Ishikawa (cell line): Measurements from ENCODE around the gene RBM10.

Experiments used
- CREB1 ChIP-seq: IDR thresholded peaks from 2 replicates; pipeline ENCODE4 v1.6.1; 2012; ENCODE audit warnings: low read depth
- EP300 ChIP-seq: IDR thresholded peaks from 2 replicates; pipeline ENCODE4 v1.6.1; 2012; ENCODE audit warnings: borderline replicate concordance
- NFIC ChIP-seq: IDR thresholded peaks from 2 replicates; pipeline ENCODE4 v1.6.1; 2012
- TAF1 ChIP-seq: IDR thresholded peaks from 2 replicates; pipeline ENCODE4 v1.6.1; 2012; ENCODE audit warnings: low read depth, mild to moderate bottlenecking
- TCF12 ChIP-seq: IDR thresholded peaks from 2 replicates; pipeline ENCODE4 v1.6.1; 2012; ENCODE audit warnings: low read depth
- YY1 ChIP-seq: IDR thresholded peaks from 2 replicates; pipeline ENCODE4 v1.6.1; 2012; ENCODE audit warnings: low read depth

DNA sequence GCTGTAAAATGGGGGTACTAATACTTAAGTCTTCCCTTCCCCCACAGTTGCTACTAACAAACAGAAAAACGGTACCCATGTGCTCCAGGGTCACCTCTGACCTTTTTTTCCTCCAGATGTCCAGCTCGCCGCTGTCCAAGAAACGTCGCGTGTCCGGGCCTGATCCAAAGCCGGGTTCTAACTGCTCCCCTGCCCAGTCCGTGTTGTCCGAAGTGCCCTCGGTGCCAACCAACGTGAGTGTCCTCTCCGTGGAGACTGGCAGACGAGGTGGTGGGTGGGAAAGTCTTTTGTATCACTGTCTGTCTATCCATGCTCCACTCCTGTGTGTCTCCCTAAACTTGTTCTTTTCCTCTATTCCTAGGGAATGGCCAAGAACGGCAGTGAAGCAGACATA is 53.7 kb downstream of the RBM10 start:
- TF ChIP-seq CREB1 (no peak), YY1 (no peak), NFIC (no peak), TAF1 (no peak), EP300 (no peak), TCF12 (no peak)
